ENCODE results near the gene STK39. TPM values are rescaled to one million over a fixed set of nuclear protein-coding genes. Genes with fewer than 3 reads are reported as not detected.
"Not testable (repeated sequence)": the region's sequence is repeated elsewhere in the genome, so short reads cannot be mapped to it uniquely, and the experiment has no call there.

Gene STK39
- total RNA-seq, 2 donors from 2014 or later = 37.1 to 41.0 TPM

- Mint-ChIP-seq H3K36me3 (ENCODE audit: insufficient read depth in 2 of 2) (peaks cover 1 to 9% of the 10 kb centered on the region in 2 donors), H3K4me3 (no peak overlapping the region), H3K27ac (no peak overlapping the region), H3K4me1 (ENCODE audit: low read depth) (no peaks in the 10 kb centered on the region), H3K9me3 (no peaks in the 10 kb centered on the region), H3K27me3 (ENCODE audit: low read depth) (no peaks in the 10 kb centered on the region)
- DNase-seq (no peak), ATAC-seq (replicated peaks in 1 of 2) (no peak)
These were observed 188.7 kb downstream of the STK39 start for GRCh38 chr2:168058675-168059074.

- no peak overlapping the region for H3K27ac Mint-ChIP-seq
- no peak overlapping the region for H3K4me3 Mint-ChIP-seq
- no peaks in the 10 kb centered on the region for H3K27me3 Mint-ChIP-seq (ENCODE audit: low read depth)
- H3K4me1 Mint-ChIP-seq (ENCODE audit: low read depth) = no peaks in the 10 kb centered on the region
- DNase-seq (no peak), ATAC-seq (replicated peaks in 1 of 2) (no peak)
- peaks cover 1 to 6% of the 10 kb centered on the region in 2 donors for H3K36me3 Mint-ChIP-seq (ENCODE audit: insufficient read depth in 2 of 2)
- no peaks in the 10 kb centered on the region for H3K9me3 Mint-ChIP-seq
These were observed 191.1 kb downstream of the STK39 start for GRCh38 chr2:168056242-168056787.

GRCh38 chr2:168054657-168055056 is 192.7 kb downstream of the STK39 start:
- ATAC-seq (replicated peaks in 1 of 2) = no peak
- no peaks in the 10 kb centered on the region for H3K4me1 Mint-ChIP-seq (ENCODE audit: low read depth)
- H3K27me3 Mint-ChIP-seq (ENCODE audit: low read depth) = no peaks in the 10 kb centered on the region
- H3K4me3 Mint-ChIP-seq = no peak overlapping the region
- H3K27ac Mint-ChIP-seq = no peak overlapping the region
- no peaks in the 10 kb centered on the region for H3K9me3 Mint-ChIP-seq
- peaks cover 1 to 2% of the 10 kb centered on the region in 2 donors for H3K36me3 Mint-ChIP-seq (ENCODE audit: insufficient read depth in 2 of 2)
- no peak for DNase-seq

- DNase-seq (no peak), ATAC-seq (replicated peaks in 1 of 2) (no peak)
- no peak overlapping the region for H3K27ac Mint-ChIP-seq
- no peak overlapping the region for H3K4me3 Mint-ChIP-seq
- H3K9me3 Mint-ChIP-seq = no peaks in the 10 kb centered on the region
- H3K36me3 Mint-ChIP-seq (ENCODE audit: insufficient read depth in 2 of 2) = peaks cover 1 to 2% of the 10 kb centered on the region in 2 donors
- H3K4me1 Mint-ChIP-seq (ENCODE audit: low read depth) = no peaks in the 10 kb centered on the region
- H3K27me3 Mint-ChIP-seq (ENCODE audit: low read depth) = no peaks in the 10 kb centered on the region
These were observed 193.7 kb downstream of the STK39 start for GRCh38 chr2:168053676-168054075.

- H3K4me1 Mint-ChIP-seq (ENCODE audit: low read depth) = no peaks in the 10 kb centered on the region
- no peak overlapping the region for H3K4me3 Mint-ChIP-seq
- ATAC-seq (replicated peaks in 1 of 2) (no peak), DNase-seq (no peak)
- H3K36me3 Mint-ChIP-seq (ENCODE audit: insufficient read depth in 2 of 2) = peaks cover 1 to 2% of the 10 kb centered on the region in 2 donors
- no peaks in the 10 kb centered on the region for H3K27me3 Mint-ChIP-seq (ENCODE audit: low read depth)
- no peak overlapping the region for H3K27ac Mint-ChIP-seq
- H3K9me3 Mint-ChIP-seq = no peaks in the 10 kb centered on the region
These were observed 194.6 kb downstream of the STK39 start for GRCh38 chr2:168052773-168053172.

- Mint-ChIP-seq H3K4me1 (ENCODE audit: low read depth) (no peaks in the 10 kb centered on the region), H3K27ac (no peak overlapping the region), H3K9me3 (no peaks in the 10 kb centered on the region), H3K4me3 (no peak overlapping the region), H3K27me3 (ENCODE audit: low read depth) (no peaks in the 10 kb centered on the region), H3K36me3 (ENCODE audit: insufficient read depth in 2 of 2) (peaks cover 1 to 2% of the 10 kb centered on the region in 2 donors)
- ATAC-seq (replicated peaks in 1 of 2) (no peak), DNase-seq (no peak)
These were observed 197.0 kb downstream of the STK39 start for GRCh38 chr2:168050377-168050776.

- Mint-ChIP-seq H3K36me3 (ENCODE audit: insufficient read depth in 2 of 2) (peaks cover under 1 to 2% of the 10 kb centered on the region in 2 donors), H3K4me3 (no peak overlapping the region), H3K9me3 (no peaks in the 10 kb centered on the region), H3K4me1 (ENCODE audit: low read depth) (peaks cover 7% of the 10 kb centered on the region), H3K27me3 (ENCODE audit: low read depth) (no peaks in the 10 kb centered on the region), H3K27ac (no peak overlapping the region)
- DNase-seq = no peak
- no peak for ATAC-seq (replicated peaks in 1 of 2)
These were observed 197.8 kb downstream of the STK39 start for GRCh38 chr2:168049609-168050008.

GRCh38 chr2:168047091-168047690 is 200.2 kb downstream of the STK39 start:
- no peak overlapping the region for H3K27ac Mint-ChIP-seq
- DNase-seq (no peak), ATAC-seq (replicated peaks in 1 of 2) (no peak)
- H3K4me1 Mint-ChIP-seq (ENCODE audit: low read depth) = peaks cover 20% of the 10 kb centered on the region
- H3K4me3 Mint-ChIP-seq = no peak overlapping the region
- no peaks in the 10 kb centered on the region for H3K9me3 Mint-ChIP-seq
- H3K27me3 Mint-ChIP-seq (ENCODE audit: low read depth) = no peaks in the 10 kb centered on the region
- peaks cover 0 to 2% of the 10 kb centered on the region in 2 donors for H3K36me3 Mint-ChIP-seq (ENCODE audit: insufficient read depth in 2 of 2)

GRCh38 chr2:168044579-168044978 is 202.8 kb downstream of the STK39 start:
- peak overlapping the region; percentile 69 for H3K27ac Mint-ChIP-seq
- no peak for ATAC-seq (replicated peaks in 1 of 2)
- peaks cover 29% of the 10 kb centered on the region for H3K4me1 Mint-ChIP-seq (ENCODE audit: low read depth)
- H3K4me3 Mint-ChIP-seq = no peak overlapping the region
- H3K36me3 Mint-ChIP-seq (ENCODE audit: insufficient read depth in 2 of 2) = no peaks in the 10 kb centered on the region
- no peaks in the 10 kb centered on the region for H3K27me3 Mint-ChIP-seq (ENCODE audit: low read depth)
- no peak for DNase-seq
- H3K9me3 Mint-ChIP-seq = no peaks in the 10 kb centered on the region

GRCh38 chr2:168044176-168044575 is 203.2 kb downstream of the STK39 start:
- no peak for DNase-seq
- Mint-ChIP-seq H3K36me3 (ENCODE audit: insufficient read depth in 2 of 2) (no peaks in the 10 kb centered on the region), H3K9me3 (no peaks in the 10 kb centered on the region), H3K27me3 (ENCODE audit: low read depth) (no peaks in the 10 kb centered on the region), H3K27ac (peak overlapping the region; percentile 69), H3K4me3 (no peak overlapping the region), H3K4me1 (ENCODE audit: low read depth) (peaks cover 29% of the 10 kb centered on the region)
- ATAC-seq (replicated peaks in 1 of 2) = no peak

GRCh38 chr2:168042127-168042824 is 205.1 kb downstream of the STK39 start:
- H3K27me3 Mint-ChIP-seq (ENCODE audit: low read depth); H3K36me3 Mint-ChIP-seq (ENCODE audit: insufficient read depth in 2 of 2); DNase-seq; H3K9me3 Mint-ChIP-seq: not testable (repeated sequence)
- ATAC-seq (replicated peaks in 1 of 2) = peak; percentile 30 to 59
- peaks cover 29% of the 10 kb centered on the region for H3K4me1 Mint-ChIP-seq (ENCODE audit: low read depth)
- peak overlapping the region in 1 of 2 donors; percentile 20 for H3K4me3 Mint-ChIP-seq
- H3K27ac Mint-ChIP-seq = peak overlapping the region; percentile 13

- Mint-ChIP-seq H3K4me3 (no peak overlapping the region), H3K36me3 (ENCODE audit: insufficient read depth in 2 of 2) (peaks cover 3 to 6% of the 10 kb centered on the region in 2 donors), H3K4me1 (ENCODE audit: low read depth) (peaks cover 32% of the 10 kb centered on the region), H3K27me3 (ENCODE audit: low read depth) (no peaks in the 10 kb centered on the region), H3K27ac (no peak overlapping the region), H3K9me3 (no peaks in the 10 kb centered on the region)
- ATAC-seq (replicated peaks in 1 of 2) (peak in 1 of 2 donors; percentile 58), DNase-seq (peak in 1 of 2 donors; percentile 7)
These were observed 207.5 kb downstream of the STK39 start for GRCh38 chr2:168039881-168040280.

- Mint-ChIP-seq H3K36me3 (ENCODE audit: insufficient read depth in 2 of 2) (peaks cover 3 to 6% of the 10 kb centered on the region in 2 donors), H3K27me3 (ENCODE audit: low read depth) (no peaks in the 10 kb centered on the region), H3K27ac (no peak overlapping the region), H3K4me1 (ENCODE audit: low read depth) (peaks cover 21% of the 10 kb centered on the region), H3K4me3 (no peak overlapping the region), H3K9me3 (no peaks in the 10 kb centered on the region)
- DNase-seq (no peak), ATAC-seq (replicated peaks in 1 of 2) (no peak)
These were observed 209.6 kb downstream of the STK39 start for GRCh38 chr2:168037778-168038177.
